HepG2 (cell line): ENCODE measurements around the gene MGMT. TPM values are rescaled to one million over a fixed set of nuclear protein-coding genes. Genes with fewer than 3 reads are reported as not detected.

Experiments
- ATAC-seq: fragments of 200-7000 bp; cut with Tn5 transposase; 3 replicates; pipeline ENCODE4 v1.9.1; 2020; ENCODE audit warnings: mild to moderate bottlenecking, moderate library complexity
- BruUV-seq: library from RNA; stranded (reverse); fragments of 400-500 nt; replicated peaks from 2 replicates; lab custom pipeline; 2021; lab: Mats Ljungman, UMichigan
- CTCF ChIA-PET: fragments of 300-600 bp; formaldehyde crosslinking; extraction: SDS; loops from one replicate; lab custom pipeline; 2021; ENCODE audit warnings: low total read pairs, inconsistent platforms, low intra/inter-chr PET ratio; lab: Yijun Ruan, JAX
- POLR2A ChIA-PET: fragments of 350-600 bp; sonication (Branson Sonifier 250); formaldehyde crosslinking; loops from one replicate; lab custom pipeline; 2020; ENCODE audit warnings: antibody characterized with exemption, inconsistent platforms; lab: Yijun Ruan, JAX
- DNase-seq: peaks from one replicate; pipeline ENCODE4 v3.0.0-alpha.2; 2015; ENCODE audit warnings: low spot score
- FAIRE-seq: peaks from 3 replicates; lab custom pipeline; 2011; peaks lifted over from hg19 to GRCh38; lab: Jason Lieb, UNC
- H2AFZ ChIP-seq: one replicate; pipeline ENCODE4 v1.6.1; 2011; ENCODE audit warnings: low read length, inconsistent platforms
- H3K27ac ChIP-seq: fragments of 300-600 bp; 3 replicates; pipeline ENCODE4 v1.8.0; 2011; ENCODE audit warnings: mixed run types, mild to moderate bottlenecking, mixed read lengths, low read length, inconsistent platforms; ENCODE audit not compliant: insufficient read depth; ENCODE audit errors: extremely low read length
- H3K27me3 ChIP-seq, 2 experiments: fragments of 200-600 bp in 1 of 2; 2 replicates in 1 of 2; 3 replicates in 1 of 2; pipeline versions ENCODE4 v1.6.0 to v1.8.0; 2011; ENCODE audit warnings: low read length in 2 of 2, mild to moderate bottlenecking in 2 of 2, moderate library complexity in 2 of 2, inconsistent platforms in 1 of 2; ENCODE audit not compliant: insufficient read depth in 2 of 2, control insufficient read depth in 1 of 2
- H3K36me3 ChIP-seq, 2 experiments: fragments of 200-600 bp in 1 of 2; replicated peaks in 1 of 2; 2 replicates in 1 of 2; 3 replicates in 1 of 2; pipeline versions ENCODE4 v1.5.1 to v1.8.0; 2011; ENCODE audit warnings: low read length in 2 of 2, inconsistent platforms in 1 of 2; ENCODE audit not compliant: insufficient read depth in 2 of 2, control insufficient read depth in 1 of 2
- H3K4me1 ChIP-seq: 2 replicates; pipeline ENCODE4 v1.5.1; 2012; ENCODE audit warnings: low read length, inconsistent platforms; ENCODE audit not compliant: insufficient read depth
- H3K4me2 ChIP-seq: 2 replicates; pipeline ENCODE4 v1.6.0; 2011; ENCODE audit warnings: low read depth, low read length, inconsistent platforms
- H3K4me3 ChIP-seq, 3 experiments: fragments of 200-600 bp in 1 of 3; sonication (generic), shearing (Covaris generic) in 1 of 3; replicated peaks in 1 of 3; 2 replicates each; pipeline ENCODE4 v1.5.1; 2011 to 2016; ENCODE audit warnings: low read length in 3 of 3, inconsistent platforms in 2 of 3, low read depth in 2 of 3, mild to moderate bottlenecking in 2 of 3, control low read depth in 1 of 3, mixed read lengths in 1 of 3; ENCODE audit not compliant: insufficient read depth in 1 of 3
- H3K79me2 ChIP-seq: one replicate; pipeline ENCODE4 v1.6.1; 2011; ENCODE audit warnings: low read length, inconsistent platforms; ENCODE audit not compliant: insufficient read depth
- H3K9ac ChIP-seq: 2 replicates; pipeline ENCODE4 v1.6.0; 2011; ENCODE audit warnings: mild to moderate bottlenecking, low read depth, low read length, inconsistent platforms; ENCODE audit not compliant: insufficient read depth
- H3K9me3 ChIP-seq: 2 replicates; pipeline ENCODE4 v1.5.1; 2012; ENCODE audit warnings: mild to moderate bottlenecking, low read length
- H4K20me1 ChIP-seq: 2 replicates; pipeline ENCODE4 v1.6.0; 2011; ENCODE audit warnings: inconsistent platforms, mild to moderate bottlenecking, low read length, moderate library complexity; ENCODE audit not compliant: insufficient read depth
- CEBPB ChIP-seq: IDR thresholded peaks from 2 replicates; pipeline ENCODE4 v1.6.1; 2011; ENCODE audit warnings: low read depth, low read length, improper control_type of control experiment, borderline replicate concordance
- FOSL1 ChIP-seq: sonication (generic); formaldehyde crosslinking; IDR thresholded peaks from 2 replicates; pipeline ENCODE4 v1.9.0; 2021; ENCODE audit warnings: missing genetic modification reagents, borderline replicate concordance
- SOX13 ChIP-seq, 3 experiments: fragments of 450-650 bp in 1 of 3; sonication (generic) in 1 of 3; formaldehyde crosslinking in 1 of 3; IDR thresholded peaks in 2 of 3; conservative IDR thresholded peaks in 1 of 3; 2 replicates each; pipeline versions ENCODE4 v1.5.0 to v1.6.1; 2016 to 2020; ENCODE audit warnings: antibody characterized with exemption in 1 of 3, mild to moderate bottlenecking in 1 of 3, missing compliant biosample characterization in 1 of 3, missing genetic modification reagents in 1 of 3, moderate library complexity in 1 of 3
- SP140L ChIP-seq: sonication (generic); formaldehyde crosslinking; IDR thresholded peaks from 2 replicates; pipeline ENCODE4 v1.4.0; 2020; ENCODE audit warnings: missing genetic modification reagents, borderline replicate concordance
- ZNF263 ChIP-seq: sonication (generic); formaldehyde crosslinking; IDR thresholded peaks from 2 replicates; pipeline ENCODE4 v1.4.0; 2020; ENCODE audit warnings: missing genetic modification reagents
- WGBS: methylation state at CpG from one replicate; pipeline ENCODE4 v1.1.6; 2017; ENCODE audit warnings: low lambda C conversion rate; 5-methylcytosine and 5-hydroxymethylcytosine counted together
- in situ Hi-C: cut with HindIII; loops from 2 replicates; pipeline ENCODE4 v1.10.0; 2017; ENCODE audit warnings: low pct_unique_long_range_greater_than_20kb; ENCODE audit not compliant: extremely low pct_ligation_motif_present
- intact Hi-C: fragments of 100-400 bp; cut with micrococcal nuclease; formaldehyde crosslinking; loops from one replicate; pipeline ENCODE4 v1.10.0; 2022; ENCODE audit not compliant: unreplicated experiment
- polyA plus RNA-seq, 8 experiments: library from polyadenylated mRNA; depleted of rRNA in 3 of 8; stranded (reverse) in 7 of 8; unstranded in 1 of 8; fragments of >200 nt; fragmentation: Illumina TruSeq in 4 of 8; extraction: Trizol in 4 of 8; gene quantifications; 2 replicates each; pipeline versions ENCODE4 v1.2.1 to v1.2.3, GENCODE V29; 2011 to 2016; ENCODE audit warnings: low read depth in 4 of 8, missing spikeins in 1 of 8, mixed read lengths in 1 of 8; ENCODE audit not compliant: insufficient read depth in 1 of 8
- total RNA-seq, 5 experiments: library from RNA; depleted of rRNA; stranded (reverse); fragments of >200 nt; fragmentation: Illumina TruSeq; extraction: Trizol; gene quantifications; 2 replicates each; pipeline ENCODE4 v1.2.3, GENCODE V29; 2016; ENCODE audit warnings: low read depth in 1 of 5
- TF ChIP-seq, protein P1 (sequence below): sonication (generic); formaldehyde crosslinking; IDR thresholded peaks from 2 replicates; pipeline ENCODE4 v1.5.1; 2020; ENCODE audit warnings: missing genetic modification reagents, mild to moderate bottlenecking, borderline replicate concordance
- TF ChIP-seq, protein P2 (sequence below): sonication (generic); formaldehyde crosslinking; IDR thresholded peaks from 2 replicates; pipeline ENCODE4 v1.4.0; 2020; ENCODE audit warnings: missing genetic modification reagents

The MGMT gene
- total and polyA plus RNA-seq, 2 of the 13 experiments (the other 11 are each of a cell fraction or from before 2014, with no cell fraction given): 12.0 to 19.5 TPM

DNA sequence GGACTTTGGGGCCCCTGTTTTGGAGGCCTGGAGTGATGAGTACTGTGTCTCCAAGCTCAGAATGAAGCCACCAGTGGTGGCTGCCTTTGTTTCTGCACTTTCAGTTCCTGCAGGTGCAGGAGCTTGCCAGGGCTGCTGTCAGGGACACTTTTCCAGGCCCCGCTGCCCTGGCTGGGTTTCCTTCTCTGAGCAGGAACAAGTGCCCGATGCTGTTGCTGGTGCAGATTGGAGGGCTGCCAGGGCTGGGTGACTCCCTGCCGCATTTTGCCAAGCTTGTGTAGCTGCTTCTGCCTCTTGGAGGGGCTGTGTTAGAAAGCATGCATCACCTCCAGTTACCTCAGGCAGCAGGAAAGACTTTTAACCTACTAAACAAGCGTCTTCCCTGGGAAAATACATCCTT, 211.1 kb downstream of the MGMT start (continued):
- TF ChIP-seq ZNF263 (CRISPR knock-in tag): no peak

DNA sequence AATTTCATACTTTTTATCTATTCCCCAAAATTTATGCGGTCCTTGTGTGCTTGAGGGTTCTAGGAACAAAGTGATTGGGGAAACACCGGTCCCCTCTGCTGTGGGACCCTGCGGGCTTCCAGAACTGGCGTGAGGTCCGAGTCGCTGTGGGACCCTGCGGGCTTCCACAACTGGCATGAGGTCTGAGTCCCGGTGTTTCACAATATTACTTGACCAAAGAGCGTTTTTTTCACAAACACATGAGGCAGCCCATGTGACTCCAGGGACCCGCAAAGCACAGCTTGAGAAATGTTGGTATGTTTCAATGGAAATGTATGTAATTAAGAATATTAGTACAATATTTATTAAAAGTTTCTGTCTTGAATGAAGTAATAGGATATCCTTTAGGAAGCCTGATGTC, 212.2 kb downstream of the MGMT start:
- ChIA-PET CTCF (no interaction called here), POLR2A (no interaction called here)
- FAIRE-seq (no peak), DNase-seq (peak; percentile 3), ATAC-seq (no peak)
- no peak overlapping the region for H3K27ac ChIP-seq
- BruUV-seq: no TSS peak
- TF ChIP-seq SP140L (CRISPR knock-in tag): no peak
- TF ChIP-seq, protein P1, sequence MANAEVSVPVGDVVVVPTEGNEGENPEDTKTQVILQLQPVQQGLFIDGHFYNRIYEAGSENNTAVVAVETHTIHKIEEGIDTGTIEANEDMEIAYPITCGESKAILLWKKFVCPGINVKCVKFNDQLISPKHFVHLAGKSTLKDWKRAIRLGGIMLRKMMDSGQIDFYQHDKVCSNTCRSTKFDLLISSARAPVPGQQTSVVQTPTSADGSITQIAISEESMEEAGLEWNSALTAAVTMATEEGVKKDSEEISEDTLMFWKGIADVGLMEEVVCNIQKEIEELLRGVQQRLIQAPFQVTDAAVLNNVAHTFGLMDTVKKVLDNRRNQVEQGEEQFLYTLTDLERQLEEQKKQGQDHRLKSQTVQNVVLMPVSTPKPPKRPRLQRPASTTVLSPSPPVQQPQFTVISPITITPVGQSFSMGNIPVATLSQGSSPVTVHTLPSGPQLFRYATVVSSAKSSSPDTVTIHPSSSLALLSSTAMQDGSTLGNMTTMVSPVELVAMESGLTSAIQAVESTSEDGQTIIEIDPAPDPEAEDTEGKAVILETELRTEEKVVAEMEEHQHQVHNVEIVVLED (CRISPR knock-in tag): no peak
- no peak for TF ChIP-seq SOX13 (IDR thresholded peaks at IDR 0.05)
- TF ChIP-seq SOX13 (CRISPR knock-in tag; conservative IDR thresholded peaks at IDR 0.05 in 1 of 2, IDR thresholded peaks at IDR 0.05 in 1 of 2): no peak
- TF ChIP-seq, protein P2, sequence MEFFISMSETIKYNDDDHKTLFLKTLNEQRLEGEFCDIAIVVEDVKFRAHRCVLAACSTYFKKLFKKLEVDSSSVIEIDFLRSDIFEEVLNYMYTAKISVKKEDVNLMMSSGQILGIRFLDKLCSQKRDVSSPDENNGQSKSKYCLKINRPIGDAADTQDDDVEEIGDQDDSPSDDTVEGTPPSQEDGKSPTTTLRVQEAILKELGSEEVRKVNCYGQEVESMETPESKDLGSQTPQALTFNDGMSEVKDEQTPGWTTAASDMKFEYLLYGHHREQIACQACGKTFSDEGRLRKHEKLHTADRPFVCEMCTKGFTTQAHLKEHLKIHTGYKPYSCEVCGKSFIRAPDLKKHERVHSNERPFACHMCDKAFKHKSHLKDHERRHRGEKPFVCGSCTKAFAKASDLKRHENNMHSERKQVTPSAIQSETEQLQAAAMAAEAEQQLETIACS (CRISPR knock-in tag): no peak
- no peak for TF ChIP-seq FOSL1
- TF ChIP-seq CEBPB: peak; percentile 44; the same call in 1 of the 2 replicates
- H4K20me1 ChIP-seq: no peaks in the 10 kb centered on the region
- no peak overlapping the region for H3K9ac ChIP-seq
- H3K4me3 ChIP-seq: no peak overlapping the region
- intact Hi-C loops (no loop called here), in situ Hi-C loops (no loop called here)
- no peaks in the 10 kb centered on the region for H3K79me2 ChIP-seq
- H3K4me2 ChIP-seq: no peak overlapping the region
- H3K4me1 ChIP-seq: no peaks in the 10 kb centered on the region
- peaks cover 5% of the 10 kb centered on the region; the same call in 1 of the 2 replicates for H3K9me3 ChIP-seq
- no peak overlapping the region for H2AFZ ChIP-seq
- H3K27me3 ChIP-seq: no peaks in the 10 kb centered on the region
- 74% methylated on average over 10 of the region's 10 CpGs for WGBS
- no peaks in the 10 kb centered on the region for H3K36me3 ChIP-seq
